Neuronal stem cell (in vitro differentiated cells): ENCODE results near the gene BGN.

Source experiments
- DNase-seq: peaks from one replicate; pipeline ENCODE4 v3.0.0-alpha.2; 2013; ENCODE audit warnings: low spot score
- H2AFZ ChIP-seq: one replicate; pipeline ENCODE4 v1.6.1; 2013; ENCODE audit warnings: mild to moderate bottlenecking, low read length, inconsistent platforms
- H2AK5ac ChIP-seq: 2 replicates; pipeline ENCODE4 v1.6.1; 2013; ENCODE audit warnings: low read depth, mild to moderate bottlenecking, inconsistent platforms, low read length, moderate library complexity, mixed read lengths
- H2BK120ac ChIP-seq: 2 replicates; pipeline ENCODE4 v1.6.1; 2013; ENCODE audit warnings: low read depth, mild to moderate bottlenecking, inconsistent platforms, low read length, moderate library complexity, mixed read lengths
- H2BK12ac ChIP-seq: one replicate; pipeline ENCODE4 v1.6.1; 2013; ENCODE audit warnings: low read length, inconsistent platforms
- H2BK15ac ChIP-seq: 2 replicates; pipeline ENCODE4 v1.6.1; 2013; ENCODE audit warnings: mild to moderate bottlenecking, low read length, inconsistent platforms, mixed read lengths
- H2BK5ac ChIP-seq: one replicate; pipeline ENCODE4 v1.6.1; 2013; ENCODE audit warnings: inconsistent platforms, mild to moderate bottlenecking, low read length, moderate library complexity
- H3K14ac ChIP-seq: one replicate; pipeline ENCODE4 v1.6.1; 2013; ENCODE audit warnings: low read length, inconsistent platforms
- H3K18ac ChIP-seq: 2 replicates; pipeline ENCODE4 v1.6.1; 2013; ENCODE audit warnings: low read length, inconsistent platforms
- H3K23ac ChIP-seq: 2 replicates; pipeline ENCODE4 v1.6.1; 2013; ENCODE audit warnings: low read depth, mild to moderate bottlenecking, mixed read lengths, low read length, inconsistent platforms; ENCODE audit not compliant: poor library complexity
- H3K27ac ChIP-seq: replicated peaks from 3 replicates; pipeline ENCODE4 v1.5.1; 2013; ENCODE audit warnings: low read length, inconsistent platforms
- H3K27me3 ChIP-seq, 3 experiments: 2 replicates each; pipeline ENCODE4 v1.6.1; 2013; ENCODE audit warnings: low read length in 3 of 3, mild to moderate bottlenecking in 2 of 3, inconsistent platforms in 1 of 3, low read depth in 1 of 3, mixed read lengths in 1 of 3, moderate library complexity in 1 of 3; ENCODE audit not compliant: control insufficient read depth in 3 of 3, insufficient read depth in 3 of 3
- H3K36me3 ChIP-seq, 2 donors: replicated peaks in 1 of 2; 2 replicates each; pipeline ENCODE4 v1.6.1; 2013; ENCODE audit warnings: low read length in 2 of 2; ENCODE audit not compliant: control insufficient read depth in 2 of 2, insufficient read depth in 2 of 2
- H3K4ac ChIP-seq: 2 replicates; pipeline ENCODE4 v1.6.1; 2013; ENCODE audit warnings: inconsistent platforms, mild to moderate bottlenecking, low read length, moderate library complexity
- H3K4me1 ChIP-seq, 2 donors: 1 replicate in 1 of 2; 2 replicates in 1 of 2; pipeline ENCODE4 v1.6.1; 2013; ENCODE audit warnings: low read length in 2 of 2, low read depth in 1 of 2; ENCODE audit not compliant: control insufficient read depth in 2 of 2, insufficient read depth in 1 of 2
- H3K4me2 ChIP-seq: one replicate; pipeline ENCODE4 v1.6.1; 2013; ENCODE audit warnings: mild to moderate bottlenecking, low read length, inconsistent platforms; ENCODE audit not compliant: insufficient read depth, poor library complexity, severe bottlenecking
- H3K4me3 ChIP-seq, 2 donors: 2 replicates each; pipeline ENCODE4 v1.5.1; 2013; ENCODE audit warnings: low read length in 2 of 2, mild to moderate bottlenecking in 2 of 2, inconsistent platforms in 1 of 2, moderate library complexity in 1 of 2
- H3K79me1 ChIP-seq: one replicate; pipeline ENCODE4 v1.6.1; 2013; ENCODE audit warnings: low read depth, mild to moderate bottlenecking, inconsistent platforms, low read length, moderate library complexity
- H3K9ac ChIP-seq: one replicate; pipeline ENCODE4 v1.6.1; 2013; ENCODE audit warnings: mild to moderate bottlenecking, low read depth, low read length, inconsistent platforms; ENCODE audit not compliant: poor library complexity
- H3K9me3 ChIP-seq, 2 donors: replicated peaks in 1 of 2; 2 replicates each; pipeline versions ENCODE3 to v1.6.1; 2013; ENCODE audit warnings: low read length in 2 of 2, mild to moderate bottlenecking in 2 of 2, inconsistent platforms in 1 of 2, low read depth in 1 of 2, mixed read lengths in 1 of 2, moderate library complexity in 1 of 2; ENCODE audit not compliant: control insufficient read depth in 2 of 2, insufficient read depth in 1 of 2
- H4K8ac ChIP-seq: one replicate; pipeline ENCODE4 v1.6.1; 2013; ENCODE audit warnings: low read depth, mild to moderate bottlenecking, inconsistent platforms, low read length, moderate library complexity
- H4K91ac ChIP-seq: one replicate; pipeline ENCODE4 v1.6.1; 2013; ENCODE audit warnings: low read length, low read depth, mild to moderate bottlenecking, inconsistent platforms; ENCODE audit not compliant: poor library complexity
- WGBS, 2 donors: extraction: QIAGEN DNeasy Blood & Tissue Kit; methylation state at CpG; one replicate each; pipeline ENCODE4 v1.1.7; 2013; ENCODE audit warnings: missing lambda C conversion rate in 2 of 2, mixed read lengths in 1 of 2; ENCODE audit not compliant: insufficient read length in 2 of 2, insufficient replicate concordance in 1 of 2; ENCODE audit errors: extremely low coverage in 2 of 2; 5-methylcytosine and 5-hydroxymethylcytosine counted together

BGN gene

GRCh38 chrX:153457827-153458466 lies 36.8 kb upstream of the BGN start:
- Histone ChIP-seq H2BK12ac (no peak overlapping the region), H3K14ac (no peak overlapping the region), H2BK5ac (no peak overlapping the region), H2BK15ac (no peak overlapping the region), H3K9me3 (no peaks in the 10 kb centered on the region), H3K27me3 (peaks cover 0 to 10% (median 0%) of the 10 kb centered on the region in 3 experiments), H4K91ac (no peak overlapping the region), H3K23ac (no peak overlapping the region), H2AFZ (no peak overlapping the region), H2AK5ac (no peak overlapping the region), H3K27ac (no peak overlapping the region), H3K4me3 (no peak overlapping the region), H3K4me1 (no peaks in the 10 kb centered on the region), H2BK120ac (no peak overlapping the region), H3K36me3 (peaks cover 0 to 20% of the 10 kb centered on the region in 2 donors), H3K18ac (no peak overlapping the region), H4K8ac (no peak overlapping the region), H3K79me1 (peaks cover 2% of the 10 kb centered on the region), H3K9ac (no peak overlapping the region), H3K4me2 (no peak overlapping the region), H3K4ac (no peak overlapping the region)
- WGBS, 2 donors: no CpG with 5 or more reads among the region's 17 CpGs
- DNase-seq: no peak

GRCh38 chrX:153458476-153458875 lies 36.3 kb upstream of the BGN start:
- Histone ChIP-seq H2AFZ (no peak overlapping the region), H2AK5ac (no peak overlapping the region), H3K18ac (no peak overlapping the region), H3K27me3 (peaks cover 0 to 10% (median 0%) of the 10 kb centered on the region in 3 experiments), H3K27ac (no peak overlapping the region), H3K14ac (no peak overlapping the region), H4K8ac (no peak overlapping the region), H3K79me1 (peaks cover 2% of the 10 kb centered on the region), H2BK12ac (no peak overlapping the region), H3K36me3 (peaks cover 0 to 20% of the 10 kb centered on the region in 2 donors), H3K4me2 (no peak overlapping the region), H3K9ac (no peak overlapping the region), H3K9me3 (no peaks in the 10 kb centered on the region), H2BK15ac (no peak overlapping the region), H2BK120ac (no peak overlapping the region), H2BK5ac (no peak overlapping the region), H4K91ac (no peak overlapping the region), H3K4me1 (no peaks in the 10 kb centered on the region), H3K4ac (no peak overlapping the region), H3K4me3 (no peak overlapping the region), H3K23ac (no peak overlapping the region)
- no peak for DNase-seq
- no CpG with 5 or more reads among the region's 4 CpGs for WGBS, 2 donors

- H2BK5ac ChIP-seq: no peak overlapping the region
- WGBS, 2 donors: no CpG with 5 or more reads among the region's 4 CpGs
- H2BK15ac ChIP-seq: no peak overlapping the region
- no peak overlapping the region for H3K4me2 ChIP-seq
- no peaks in the 10 kb centered on the region for H3K4me1 ChIP-seq
- no peak overlapping the region for H2BK12ac ChIP-seq
- no peak overlapping the region for H3K4ac ChIP-seq
- no peak overlapping the region for H2AFZ ChIP-seq
- H3K27me3 ChIP-seq: peaks cover 0 to 10% (median 0%) of the 10 kb centered on the region in 3 experiments
- no peak overlapping the region for H2AK5ac ChIP-seq
- no peak overlapping the region for H3K4me3 ChIP-seq
- no peak overlapping the region for H3K14ac ChIP-seq
- H3K79me1 ChIP-seq: peaks cover 2% of the 10 kb centered on the region
- no peak overlapping the region for H3K18ac ChIP-seq
- no peak overlapping the region for H2BK120ac ChIP-seq
- DNase-seq: no peak
- no peak overlapping the region for H4K91ac ChIP-seq
- no peak overlapping the region for H4K8ac ChIP-seq
- H3K9ac ChIP-seq: no peak overlapping the region
- peaks cover 0 to 15% of the 10 kb centered on the region in 2 donors for H3K36me3 ChIP-seq
- H3K9me3 ChIP-seq: no peaks in the 10 kb centered on the region
- no peak overlapping the region for H3K27ac ChIP-seq
- H3K23ac ChIP-seq: no peak overlapping the region
Observed at GRCh38 chrX:153459986-153460385, 34.8 kb upstream of the BGN start.

GRCh38 chrX:153460826-153461225 lies 34.0 kb upstream of the BGN start:
- no peak overlapping the region for H3K4me3 ChIP-seq
- H2BK15ac ChIP-seq: no peak overlapping the region
- H2BK12ac ChIP-seq: no peak overlapping the region
- no peak overlapping the region for H2AK5ac ChIP-seq
- H4K91ac ChIP-seq: no peak overlapping the region
- no peak overlapping the region for H3K4me2 ChIP-seq
- no peak overlapping the region for H3K9ac ChIP-seq
- no peak overlapping the region for H3K23ac ChIP-seq
- no peak overlapping the region for H3K14ac ChIP-seq
- no peaks in the 10 kb centered on the region for H3K4me1 ChIP-seq
- peaks cover 0 to 10% (median 0%) of the 10 kb centered on the region in 3 experiments for H3K27me3 ChIP-seq
- H2BK120ac ChIP-seq: no peak overlapping the region
- H3K36me3 ChIP-seq: peaks cover 0 to 13% of the 10 kb centered on the region in 2 donors
- H2BK5ac ChIP-seq: no peak overlapping the region
- no CpG with 5 or more reads among the region's 7 CpGs for WGBS, 2 donors
- H3K18ac ChIP-seq: no peak overlapping the region
- no peak for DNase-seq
- no peak overlapping the region for H4K8ac ChIP-seq
- H3K9me3 ChIP-seq: no peaks in the 10 kb centered on the region
- H3K4ac ChIP-seq: no peak overlapping the region
- peaks cover 2% of the 10 kb centered on the region for H3K79me1 ChIP-seq
- no peak overlapping the region for H2AFZ ChIP-seq
- H3K27ac ChIP-seq: no peak overlapping the region
